Fibroblast of peridontal ligament (primary cell): ENCODE results near the gene PTPRA.
A peak's percentile ranks its signal among the peaks of the same experiment; 100 is the strongest.

ENCODE experiments used
- DNase-seq: peaks from one replicate; pipeline ENCODE4 v3.0.0-alpha.2; 2010; ENCODE audit errors: extremely low read depth

PTPRA gene

GRCh38 chr20:2930538-2930937 lies 57.3 kb downstream of the PTPRA start:
- no peak for DNase-seq

- DNase-seq: no peak
These were observed 59.2 kb downstream of the PTPRA start for GRCh38 chr20:2932498-2932897.

- no peak for DNase-seq
These were observed 64.6 kb downstream of the PTPRA start for GRCh38 chr20:2937902-2938301.

- DNase-seq: peak; percentile 68
These were observed 69.2 kb downstream of the PTPRA start for GRCh38 chr20:2942439-2942838.

- peak; percentile 56 for DNase-seq
These were observed 74.0 kb downstream of the PTPRA start for GRCh38 chr20:2946988-2947961.

GRCh38 chr20:2948968-2949367 lies 75.7 kb downstream of the PTPRA start:
- DNase-seq: no peak

GRCh38 chr20:2952766-2953165 lies 79.5 kb downstream of the PTPRA start:
- DNase-seq: no peak

- no peak for DNase-seq
These were observed 82.1 kb downstream of the PTPRA start for GRCh38 chr20:2955257-2955970.

- DNase-seq: no peak
These were observed 83.2 kb downstream of the PTPRA start for GRCh38 chr20:2956480-2956879.

GRCh38 chr20:2967841-2968240 lies 94.6 kb downstream of the PTPRA start:
- no peak for DNase-seq

- DNase-seq: no peak
These were observed 98.8 kb downstream of the PTPRA start for GRCh38 chr20:2972126-2972525.

GRCh38 chr20:2973574-2973973 lies 100.3 kb downstream of the PTPRA start:
- no peak for DNase-seq

- DNase-seq: no peak
These were observed 105.2 kb downstream of the PTPRA start for GRCh38 chr20:2978519-2978918.

GRCh38 chr20:2981646-2982045 lies 108.4 kb downstream of the PTPRA start:
- DNase-seq: no peak

GRCh38 chr20:2983508-2983907 lies 110.2 kb downstream of the PTPRA start:
- no peak for DNase-seq

- DNase-seq: no peak
These were observed 110.8 kb downstream of the PTPRA start for GRCh38 chr20:2984028-2984501.

GRCh38 chr20:2984956-2985661 lies 111.8 kb downstream of the PTPRA start:
- DNase-seq: peak; percentile 26

- peak; percentile 21 for DNase-seq
These were observed 113.2 kb downstream of the PTPRA start for GRCh38 chr20:2986466-2986865.

- DNase-seq: no peak
These were observed 114.6 kb downstream of the PTPRA start for GRCh38 chr20:2987861-2988260.

- DNase-seq: no peak
These were observed 118.3 kb downstream of the PTPRA start for GRCh38 chr20:2991532-2991931.

- no peak for DNase-seq
These were observed 120.0 kb downstream of the PTPRA start for GRCh38 chr20:2993250-2993649.

- DNase-seq: no peak
These were observed 122.5 kb downstream of the PTPRA start for GRCh38 chr20:2995796-2996195.
